ENCODE results near the gene PDE4D.

Gene PDE4D

DNA sequence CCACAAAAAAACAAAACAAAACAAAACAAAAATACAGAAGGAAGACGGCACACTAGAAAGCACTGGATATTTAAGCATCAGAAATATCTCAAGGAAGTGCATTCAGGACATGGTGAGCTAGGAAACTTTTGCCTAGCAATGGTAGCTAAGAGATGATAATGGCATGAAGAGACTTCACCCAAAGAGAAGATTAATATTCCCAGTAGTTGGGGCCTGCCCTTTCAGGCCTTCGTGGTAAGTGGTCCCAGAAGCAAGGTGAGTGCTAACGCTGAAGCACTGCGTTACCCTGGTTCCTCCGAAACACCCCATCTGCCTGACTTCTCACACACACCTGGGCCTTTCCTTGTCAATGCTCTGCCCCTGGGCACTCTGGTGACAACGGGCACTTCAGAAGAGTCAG is 725.5 kb downstream of the PDE4D start:
- H3K14ac ChIP-seq (ENCODE audit: low read length) = no peak overlapping the region
- H2AFZ ChIP-seq (ENCODE audit: low read length) = no peak overlapping the region
- H3K9me3 ChIP-seq (replicated peaks in 1 of 2; ENCODE audit: control insufficient read depth in 2 of 2, insufficient read depth in 1 of 2, low read depth in 1 of 2, low read length in 2 of 2) = no peaks in the 10 kb centered on the region
- H3K27me3 ChIP-seq (ENCODE audit: control insufficient read depth in 3 of 3, insufficient read depth in 3 of 3, low read depth in 1 of 3, low read length in 3 of 3) = no peaks in the 10 kb centered on the region
- no peak overlapping the region for H2AK5ac ChIP-seq (ENCODE audit: low read depth, low read length)
- no peak overlapping the region for H2BK5ac ChIP-seq (ENCODE audit: low read length)
- H3K27ac ChIP-seq (replicated peaks; ENCODE audit: low read length) = no peak overlapping the region
- H2BK12ac ChIP-seq (ENCODE audit: low read length) = no peak overlapping the region
- no peak overlapping the region for H4K91ac ChIP-seq (ENCODE audit: low read depth, low read length, poor library complexity)
- no peak overlapping the region for H3K9ac ChIP-seq (ENCODE audit: low read depth, low read length, poor library complexity)
- no peak for DNase-seq (ENCODE audit: low spot score)
- no peak overlapping the region for H3K4me2 ChIP-seq (ENCODE audit: insufficient read depth, low read length, poor library complexity, severe bottlenecking)
- no peaks in the 10 kb centered on the region for H3K36me3 ChIP-seq (replicated peaks in 1 of 2; ENCODE audit: control insufficient read depth in 2 of 2, insufficient read depth in 2 of 2, low read length in 2 of 2)
- H3K4ac ChIP-seq (ENCODE audit: low read length) = no peak overlapping the region
- no peak overlapping the region for H3K23ac ChIP-seq (ENCODE audit: low read depth, low read length, poor library complexity)
- H3K18ac ChIP-seq (ENCODE audit: low read length) = no peak overlapping the region
- no peak overlapping the region for H2BK15ac ChIP-seq (ENCODE audit: low read length)
- H3K79me1 ChIP-seq (ENCODE audit: low read depth, low read length) = no peaks in the 10 kb centered on the region
- no CpG with 5 or more reads among the region's 6 CpGs for WGBS, 2 donors (ENCODE audit: extremely low coverage in 2 of 2, insufficient read length in 2 of 2, insufficient replicate concordance in 1 of 2)
- H3K4me1 ChIP-seq (ENCODE audit: control insufficient read depth in 2 of 2, insufficient read depth in 1 of 2, low read depth in 1 of 2, low read length in 2 of 2) = peaks cover 0 to 9% of the 10 kb centered on the region in 2 donors
- no peak overlapping the region for H2BK120ac ChIP-seq (ENCODE audit: low read depth, low read length)
- H3K4me3 ChIP-seq (ENCODE audit: low read length in 2 of 2) = no peak overlapping the region
- no peak overlapping the region for H4K8ac ChIP-seq (ENCODE audit: low read depth, low read length)

DNA sequence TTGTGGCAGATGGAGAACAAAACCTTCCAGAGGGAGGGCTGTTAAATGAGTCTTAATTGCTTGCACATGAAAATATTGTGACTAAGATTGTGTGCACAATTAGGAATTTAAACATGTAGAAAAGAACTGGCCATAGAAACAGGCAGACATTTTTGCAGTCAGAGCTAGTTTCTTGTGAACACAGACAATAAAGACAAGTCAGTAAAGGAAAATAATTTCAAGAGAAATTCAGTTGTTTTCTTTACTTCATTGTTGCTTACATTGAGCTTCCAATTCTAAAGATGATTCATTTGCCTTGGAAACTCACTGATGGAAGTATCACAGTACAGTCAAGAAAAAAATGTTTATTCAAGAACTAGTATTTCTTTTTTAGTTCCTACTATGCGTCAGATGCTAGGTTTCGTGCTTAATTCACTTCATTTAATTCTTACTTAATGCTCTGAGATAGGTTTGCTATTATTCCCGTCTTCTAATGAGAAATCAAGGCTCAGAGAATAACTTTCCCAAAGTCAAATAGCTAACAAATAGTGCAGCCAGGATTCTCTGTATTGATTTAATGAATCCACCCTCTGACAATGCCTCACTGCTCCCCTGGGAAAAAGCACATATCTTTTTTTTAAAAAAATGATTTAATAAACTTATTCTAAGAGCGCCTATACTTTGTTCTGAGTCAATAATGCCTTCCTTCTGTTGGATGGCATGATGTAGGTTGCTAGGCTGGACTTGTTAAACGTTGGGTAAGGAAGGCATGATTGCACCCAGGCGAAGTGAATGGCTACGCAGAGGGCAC is 729.3 kb downstream of the PDE4D start:
- H3K27ac ChIP-seq (replicated peaks; ENCODE audit: low read length) = no peak overlapping the region
- no peak overlapping the region for H3K4ac ChIP-seq (ENCODE audit: low read length)
- no peaks in the 10 kb centered on the region for H3K9me3 ChIP-seq (replicated peaks in 1 of 2; ENCODE audit: control insufficient read depth in 2 of 2, insufficient read depth in 1 of 2, low read depth in 1 of 2, low read length in 2 of 2)
- no peak overlapping the region for H3K23ac ChIP-seq (ENCODE audit: low read depth, low read length, poor library complexity)
- no peak overlapping the region for H4K91ac ChIP-seq (ENCODE audit: low read depth, low read length, poor library complexity)
- DNase-seq (ENCODE audit: low spot score) = no peak
- no peak overlapping the region for H4K8ac ChIP-seq (ENCODE audit: low read depth, low read length)
- no peak overlapping the region for H3K9ac ChIP-seq (ENCODE audit: low read depth, low read length, poor library complexity)
- no peaks in the 10 kb centered on the region for H3K27me3 ChIP-seq (ENCODE audit: control insufficient read depth in 3 of 3, insufficient read depth in 3 of 3, low read depth in 1 of 3, low read length in 3 of 3)
- no peaks in the 10 kb centered on the region for H3K79me1 ChIP-seq (ENCODE audit: low read depth, low read length)
- H2AFZ ChIP-seq (ENCODE audit: low read length) = no peak overlapping the region
- H3K4me2 ChIP-seq (ENCODE audit: insufficient read depth, low read length, poor library complexity, severe bottlenecking) = no peak overlapping the region
- no peak overlapping the region for H2BK12ac ChIP-seq (ENCODE audit: low read length)
- H2AK5ac ChIP-seq (ENCODE audit: low read depth, low read length) = no peak overlapping the region
- H2BK15ac ChIP-seq (ENCODE audit: low read length) = no peak overlapping the region
- no CpG with 5 or more reads among the region's 7 CpGs for WGBS, 2 donors (ENCODE audit: extremely low coverage in 2 of 2, insufficient read length in 2 of 2, insufficient replicate concordance in 1 of 2)
- H3K4me3 ChIP-seq (ENCODE audit: low read length in 2 of 2) = no peak overlapping the region
- no peak overlapping the region for H3K18ac ChIP-seq (ENCODE audit: low read length)
- H3K14ac ChIP-seq (ENCODE audit: low read length) = no peak overlapping the region
- H3K4me1 ChIP-seq (ENCODE audit: control insufficient read depth in 2 of 2, insufficient read depth in 1 of 2, low read depth in 1 of 2, low read length in 2 of 2) = peaks cover 0 to 9% of the 10 kb centered on the region in 2 donors
- H3K36me3 ChIP-seq (replicated peaks in 1 of 2; ENCODE audit: control insufficient read depth in 2 of 2, insufficient read depth in 2 of 2, low read length in 2 of 2) = no peaks in the 10 kb centered on the region
- H2BK120ac ChIP-seq (ENCODE audit: low read depth, low read length) = no peak overlapping the region
- no peak overlapping the region for H2BK5ac ChIP-seq (ENCODE audit: low read length)

DNA sequence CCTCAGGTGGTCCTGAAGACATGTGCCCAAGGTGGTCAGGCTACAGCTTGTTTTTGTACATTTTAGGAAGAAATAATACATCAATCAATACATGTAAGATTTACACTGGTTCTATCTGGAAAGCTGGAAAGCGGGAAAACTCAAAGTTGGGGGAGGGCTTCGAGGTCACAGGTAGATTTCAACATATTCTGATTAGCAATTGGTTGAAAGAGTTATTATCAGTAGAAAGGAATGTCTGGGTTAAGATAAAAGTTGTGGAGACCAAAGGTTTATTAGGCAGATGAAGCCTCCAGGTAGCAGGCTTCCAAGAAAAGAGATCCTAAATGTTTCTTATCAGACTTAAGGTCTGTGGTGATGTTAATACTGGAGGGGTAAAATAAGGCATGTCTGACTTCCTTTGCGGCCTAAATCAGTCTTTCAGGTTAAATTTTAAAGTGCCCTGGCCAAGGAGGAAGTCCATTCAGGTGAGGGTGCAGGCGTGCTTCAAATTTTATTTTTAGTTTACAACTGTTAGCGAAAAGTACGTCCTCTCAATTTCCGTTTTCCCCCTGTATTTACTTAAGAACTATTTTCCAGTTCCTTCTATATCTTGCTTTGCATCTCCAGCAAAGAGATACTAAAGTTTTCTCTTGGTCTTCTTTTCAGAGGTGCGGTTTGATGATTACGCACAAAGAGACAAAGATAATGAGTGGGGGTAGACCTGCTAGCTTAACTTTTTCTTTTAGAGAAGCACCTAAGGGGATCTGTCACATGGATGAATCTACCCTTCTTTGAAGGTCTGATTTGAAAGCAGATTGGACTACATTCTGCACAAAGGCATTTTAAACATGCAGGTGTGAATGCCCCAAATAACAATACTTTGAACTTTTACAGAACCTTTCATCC is 732.1 kb downstream of the PDE4D start:
- Histone ChIP-seq H2BK12ac (ENCODE audit: low read length) (no peak overlapping the region), H2BK5ac (ENCODE audit: low read length) (no peak overlapping the region), H3K4me1 (ENCODE audit: control insufficient read depth in 2 of 2, insufficient read depth in 1 of 2, low read depth in 1 of 2, low read length in 2 of 2) (no peaks in the 10 kb centered on the region), H3K27me3 (ENCODE audit: control insufficient read depth in 3 of 3, insufficient read depth in 3 of 3, low read depth in 1 of 3, low read length in 3 of 3) (no peaks in the 10 kb centered on the region), H3K4me3 (ENCODE audit: low read length in 2 of 2) (no peak overlapping the region), H3K14ac (ENCODE audit: low read length) (no peak overlapping the region), H3K23ac (ENCODE audit: low read depth, low read length, poor library complexity) (no peak overlapping the region), H3K4ac (ENCODE audit: low read length) (no peak overlapping the region), H3K9me3 (replicated peaks in 1 of 2; ENCODE audit: control insufficient read depth in 2 of 2, insufficient read depth in 1 of 2, low read depth in 1 of 2, low read length in 2 of 2) (no peaks in the 10 kb centered on the region), H3K27ac (replicated peaks; ENCODE audit: low read length) (no peak overlapping the region), H3K18ac (ENCODE audit: low read length) (no peak overlapping the region), H2AFZ (ENCODE audit: low read length) (no peak overlapping the region), H2AK5ac (ENCODE audit: low read depth, low read length) (no peak overlapping the region), H3K79me1 (ENCODE audit: low read depth, low read length) (no peaks in the 10 kb centered on the region), H3K36me3 (replicated peaks in 1 of 2; ENCODE audit: control insufficient read depth in 2 of 2, insufficient read depth in 2 of 2, low read length in 2 of 2) (no peaks in the 10 kb centered on the region), H2BK120ac (ENCODE audit: low read depth, low read length) (no peak overlapping the region), H3K9ac (ENCODE audit: low read depth, low read length, poor library complexity) (no peak overlapping the region), H4K91ac (ENCODE audit: low read depth, low read length, poor library complexity) (no peak overlapping the region), H4K8ac (ENCODE audit: low read depth, low read length) (no peak overlapping the region), H2BK15ac (ENCODE audit: low read length) (no peak overlapping the region), H3K4me2 (ENCODE audit: insufficient read depth, low read length, poor library complexity, severe bottlenecking) (no peak overlapping the region)
- no CpG with 5 or more reads among the region's 9 CpGs for WGBS, 2 donors (ENCODE audit: extremely low coverage in 2 of 2, insufficient read length in 2 of 2, insufficient replicate concordance in 1 of 2)
- no peak for DNase-seq (ENCODE audit: low spot score)
